Activated CD4-positive, alpha-beta T cell treated with anti-CD3 and anti-CD28 coated beads for 36 hours (primary cell): Measurements from ENCODE around the gene GPATCH2L. TPM values are rescaled to one million over a fixed set of nuclear protein-coding genes. Genes with fewer than 3 reads are reported as not detected.

Experiments used
- ATAC-seq: fragments of 200-7000 bp; cut with Tn5 transposase; one replicate; pipeline ENCODE4 v1.10.0; 2021; ENCODE audit warnings: mild to moderate bottlenecking, moderate library complexity
- CTCF ChIA-PET: fragments of 350-600 bp; sonication (Branson Sonifier 250); formaldehyde crosslinking; loops from one replicate; lab custom pipeline; 2021; ENCODE audit warnings: antibody characterized with exemption; lab: Charles Lee
- POLR2A ChIA-PET: fragments of 350-600 bp; sonication (Branson Sonifier 250); formaldehyde crosslinking; loops from one replicate; lab custom pipeline; 2021; ENCODE audit warnings: antibody characterized with exemption, inconsistent platforms; lab: Charles Lee
- DNase-seq: peaks from one replicate; pipeline ENCODE4 v3.0.0-alpha.2; 2020
- H3K27ac Mint-ChIP-seq: one replicate; pipeline ENCODE4 v1.8.0; 2021; ENCODE audit warnings: mixed read lengths
- H3K27me3 Mint-ChIP-seq: one replicate; pipeline ENCODE4 v1.8.0; 2021; ENCODE audit warnings: mixed read lengths
- H3K36me3 Mint-ChIP-seq: one replicate; pipeline ENCODE4 v1.8.0; 2021; ENCODE audit warnings: low read depth, mixed read lengths
- H3K4me1 Mint-ChIP-seq: one replicate; pipeline ENCODE4 v1.8.0; 2021; ENCODE audit warnings: mixed read lengths
- H3K4me3 Mint-ChIP-seq: one replicate; pipeline ENCODE4 v1.8.0; 2021; ENCODE audit warnings: mild to moderate bottlenecking, moderate library complexity, mixed read lengths
- H3K9me3 Mint-ChIP-seq: one replicate; pipeline ENCODE4 v1.8.0; 2021; ENCODE audit warnings: low read depth, mixed read lengths
- intact Hi-C, 2 experiments: fragments of 100-400 bp; cut with DNase I in 1 of 2; cut with micrococcal nuclease in 1 of 2; formaldehyde crosslinking; loops; one replicate each; pipeline versions ENCODE4 v1.14.2 to v1.15.1; 2022 to 2024; cut with DNase I, micrococcal nuclease
- total RNA-seq, 2 experiments: library from RNA; stranded (reverse); gene quantifications; one replicate each; pipeline ENCODE4 v1.2.3, GENCODE V29; 2021

The GPATCH2L gene
- total RNA-seq = 10 to 100 TPM; 43.0 to 47.2 TPM

DNA sequence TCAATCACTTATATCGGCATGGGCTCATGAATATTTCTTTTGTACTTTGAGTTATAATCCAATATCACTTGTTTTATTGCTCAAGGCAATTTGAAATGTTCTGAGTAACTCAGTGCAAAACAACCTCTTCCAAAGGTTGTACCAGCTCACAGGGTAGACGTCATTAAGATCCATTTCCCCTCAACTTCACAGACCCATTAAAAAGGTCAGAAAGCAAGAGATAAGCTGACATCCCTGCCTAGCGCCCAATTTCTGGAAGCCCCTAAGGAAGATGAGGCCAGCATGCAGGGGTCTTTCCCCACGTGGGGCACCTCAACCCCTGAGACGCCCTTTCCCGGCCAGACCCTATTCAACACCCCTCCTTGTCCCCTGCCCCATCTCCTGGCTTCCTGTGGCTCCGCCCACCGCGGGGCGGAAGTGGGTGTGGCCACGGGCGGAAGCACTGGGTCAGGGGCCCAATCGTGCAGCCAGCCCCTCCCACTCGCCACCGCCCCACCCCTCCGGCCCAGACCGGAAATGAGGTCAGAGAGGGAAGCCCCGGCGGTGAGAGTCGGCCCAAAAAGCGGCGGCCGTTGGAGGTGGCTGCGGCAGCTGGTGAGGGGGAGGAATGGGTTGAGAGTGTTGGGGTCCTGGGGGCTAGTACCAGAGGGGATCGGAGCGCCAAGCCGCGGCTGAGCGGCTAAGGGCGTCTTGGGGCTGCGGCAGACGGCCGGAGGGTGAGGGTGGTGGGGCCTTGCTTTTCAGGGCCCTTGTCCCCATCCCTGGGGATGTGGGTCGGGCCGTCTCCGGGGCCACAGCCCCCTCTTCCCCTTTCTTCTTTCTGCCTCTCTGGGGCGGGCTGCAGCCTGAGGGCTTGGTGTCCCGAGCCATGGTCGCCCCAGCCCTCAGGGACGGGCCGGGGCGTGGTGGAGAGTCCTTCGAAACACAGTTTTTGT is at the start of gene GPATCH2L:
GPATCH2L (plus strand) TSS at position 525 of the 935 bp plus-strand sequence. CDS start 2,442 bp downstream, outside the sequence.
- POLR2A ChIA-PET = interaction anchor here (0.6 kb wide), 2 partner anchors 10 to 284 kb away, joined by 3 to 4 read pairs; no protein-coding TSS in a partner anchor
- intact Hi-C loops = loop anchor here in 1 of 2 experiments (1.0 to 10.0 kb wide), 8 partner anchors 166 to 1306 kb away; partner anchors contain the start of genes AHSA1, ANGEL1, CIPC and EIF2B2
- Mint-ChIP-seq H3K4me1 (peaks cover 46% of the 10 kb centered on the region), H3K4me3 (peak within 1 kb of the TSS; percentile 92), H3K36me3 (peaks cover 28% of the 10 kb centered on the region), H3K27me3 (no peaks in the 10 kb centered on the region), H3K27ac (peak within 1 kb of the TSS; percentile 95), H3K9me3 (peaks cover 10% of the 10 kb centered on the region)
- ATAC-seq = peak; percentile 92
- DNase-seq = peak; percentile 98
- CTCF ChIA-PET = interaction anchor here (0.5 to 1.6 kb wide), 5 partner anchors 14 to 560 kb away, joined by 3 to 5 read pairs (median 3); no protein-coding TSS in a partner anchor

- Mint-ChIP-seq H3K27ac (no peak overlapping the region), H3K36me3 (no peaks in the 10 kb centered on the region), H3K27me3 (peaks cover 6% of the 10 kb centered on the region), H3K9me3 (no peaks in the 10 kb centered on the region), H3K4me1 (no peaks in the 10 kb centered on the region), H3K4me3 (no peak overlapping the region)
- ChIA-PET CTCF (no interaction called here), POLR2A (no interaction called here)
- intact Hi-C loops = loop anchor here in 1 of 2 experiments (10.0 kb wide), 1 partner anchor 510 kb away; no protein-coding TSS in a partner anchor
- DNase-seq = no peak
- ATAC-seq = no peak
Observed at GRCh38 chr14:76104802-76105355, 46.8 kb upstream of the GPATCH2L start.

DNA sequence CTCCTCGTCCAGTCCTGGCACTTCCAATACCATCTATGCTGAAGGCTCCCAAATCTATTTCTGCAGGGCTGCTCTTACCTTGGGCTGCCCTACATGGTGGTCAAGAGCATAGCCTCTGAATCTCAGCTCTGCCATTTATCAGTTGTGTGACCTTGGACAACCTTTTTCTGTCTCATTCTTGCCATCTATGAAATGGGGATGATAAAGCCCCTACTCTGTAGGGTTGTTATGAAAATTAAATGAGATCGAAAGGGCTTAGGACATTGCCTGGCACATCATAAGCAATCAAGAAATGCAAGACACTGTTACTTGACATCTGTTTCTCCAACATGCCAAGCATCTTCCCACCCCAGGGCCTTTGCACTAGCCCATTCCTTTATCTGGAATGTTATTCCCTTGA is 45.5 kb upstream of the GPATCH2L start:
- H3K27ac Mint-ChIP-seq = no peak overlapping the region
- no peak overlapping the region for H3K4me3 Mint-ChIP-seq
- no peaks in the 10 kb centered on the region for H3K9me3 Mint-ChIP-seq
- H3K27me3 Mint-ChIP-seq = peaks cover 7% of the 10 kb centered on the region
- intact Hi-C loops = loop anchor here in 1 of 2 experiments (10.0 kb wide), 1 partner anchor 509 kb away; no protein-coding TSS in a partner anchor
- CTCF ChIA-PET = no interaction called here
- POLR2A ChIA-PET = no interaction called here
- ATAC-seq (no peak), DNase-seq (no peak)
- no peaks in the 10 kb centered on the region for H3K36me3 Mint-ChIP-seq
- no peaks in the 10 kb centered on the region for H3K4me1 Mint-ChIP-seq

- POLR2A ChIA-PET = no interaction called here
- H3K4me3 Mint-ChIP-seq = no peak overlapping the region
- intact Hi-C loops = loop anchor here in 1 of 2 experiments (10.0 kb wide), 1 partner anchor 506 kb away; no protein-coding TSS in a partner anchor
Observed at GRCh38 chr14:76109087-76109880, 42.4 kb upstream of the GPATCH2L start.

GRCh38 chr14:76112889-76113624 is 38.7 kb upstream of the GPATCH2L start:
- Mint-ChIP-seq H3K36me3 (no peaks in the 10 kb centered on the region), H3K27me3 (peaks cover 4% of the 10 kb centered on the region), H3K4me1 (no peaks in the 10 kb centered on the region), H3K4me3 (no peak overlapping the region), H3K9me3 (no peaks in the 10 kb centered on the region), H3K27ac (no peak overlapping the region)
- CTCF ChIA-PET = no interaction called here
- POLR2A ChIA-PET = no interaction called here
- intact Hi-C loops = no loop called here
- no peak for ATAC-seq
- no peak for DNase-seq

More at GRCh38 chr14:76109087-76109880, 42.4 kb upstream of the GPATCH2L start:
- H3K27ac Mint-ChIP-seq = no peak overlapping the region
- H3K4me1 Mint-ChIP-seq = no peaks in the 10 kb centered on the region
- CTCF ChIA-PET = no interaction called here
- no peak for ATAC-seq
- no peaks in the 10 kb centered on the region for H3K9me3 Mint-ChIP-seq
- DNase-seq = no peak
- peaks cover 7% of the 10 kb centered on the region for H3K27me3 Mint-ChIP-seq
- H3K36me3 Mint-ChIP-seq = no peaks in the 10 kb centered on the region

- DNase-seq (no peak), ATAC-seq (no peak)
- Mint-ChIP-seq H3K27me3 (peaks cover 4% of the 10 kb centered on the region), H3K9me3 (no peaks in the 10 kb centered on the region), H3K36me3 (no peaks in the 10 kb centered on the region), H3K4me3 (no peak overlapping the region), H3K4me1 (no peaks in the 10 kb centered on the region), H3K27ac (no peak overlapping the region)
- POLR2A ChIA-PET = no interaction called here
- intact Hi-C loops = no loop called here
- CTCF ChIA-PET = no interaction called here
Observed at GRCh38 chr14:76113691-76114090, 38.0 kb upstream of the GPATCH2L start.

- no peak for ATAC-seq
- Mint-ChIP-seq H3K27ac (no peak overlapping the region), H3K36me3 (no peaks in the 10 kb centered on the region), H3K27me3 (peaks cover 3% of the 10 kb centered on the region), H3K4me3 (no peak overlapping the region), H3K4me1 (no peaks in the 10 kb centered on the region), H3K9me3 (no peaks in the 10 kb centered on the region)
- intact Hi-C loops = no loop called here
- no peak for DNase-seq
- ChIA-PET POLR2A (no interaction called here), CTCF (no interaction called here)
Observed at GRCh38 chr14:76115010-76115422, 36.7 kb upstream of the GPATCH2L start.

GRCh38 chr14:76117789-76118484 is 33.8 kb upstream of the GPATCH2L start:
- intact Hi-C loops = no loop called here
- H3K27me3 Mint-ChIP-seq = peaks cover 3% of the 10 kb centered on the region
- ChIA-PET CTCF (no interaction called here), POLR2A (no interaction called here)
- H3K36me3 Mint-ChIP-seq = no peaks in the 10 kb centered on the region
- no peaks in the 10 kb centered on the region for H3K9me3 Mint-ChIP-seq
- H3K27ac Mint-ChIP-seq = no peak overlapping the region
- DNase-seq (no peak), ATAC-seq (no peak)
- H3K4me1 Mint-ChIP-seq = no peaks in the 10 kb centered on the region
- H3K4me3 Mint-ChIP-seq = no peak overlapping the region

- CTCF ChIA-PET = no interaction called here
- intact Hi-C loops = no loop called here
- DNase-seq (no peak), ATAC-seq (no peak)
- POLR2A ChIA-PET = no interaction called here
- no peaks in the 10 kb centered on the region for H3K9me3 Mint-ChIP-seq
- H3K27me3 Mint-ChIP-seq = peaks cover 3% of the 10 kb centered on the region
- no peak overlapping the region for H3K4me3 Mint-ChIP-seq
- H3K4me1 Mint-ChIP-seq = no peaks in the 10 kb centered on the region
- H3K27ac Mint-ChIP-seq = no peak overlapping the region
- no peaks in the 10 kb centered on the region for H3K36me3 Mint-ChIP-seq
Observed at GRCh38 chr14:76118594-76118993, 33.1 kb upstream of the GPATCH2L start.

- H3K27ac Mint-ChIP-seq = no peak overlapping the region
- no peaks in the 10 kb centered on the region for H3K9me3 Mint-ChIP-seq
- no peak for DNase-seq
- ATAC-seq = no peak
- H3K4me1 Mint-ChIP-seq = no peaks in the 10 kb centered on the region
- no peaks in the 10 kb centered on the region for H3K27me3 Mint-ChIP-seq
- no peak overlapping the region for H3K4me3 Mint-ChIP-seq
- ChIA-PET CTCF (no interaction called here), POLR2A (no interaction called here)
- intact Hi-C loops = no loop called here
- no peaks in the 10 kb centered on the region for H3K36me3 Mint-ChIP-seq
Observed at GRCh38 chr14:76121089-76121748, 30.5 kb upstream of the GPATCH2L start.
